ENCODE data around the gene TBCD.
A peak's percentile ranks its signal among the peaks of the same experiment; 100 is the strongest.

Gene TBCD

DNA sequence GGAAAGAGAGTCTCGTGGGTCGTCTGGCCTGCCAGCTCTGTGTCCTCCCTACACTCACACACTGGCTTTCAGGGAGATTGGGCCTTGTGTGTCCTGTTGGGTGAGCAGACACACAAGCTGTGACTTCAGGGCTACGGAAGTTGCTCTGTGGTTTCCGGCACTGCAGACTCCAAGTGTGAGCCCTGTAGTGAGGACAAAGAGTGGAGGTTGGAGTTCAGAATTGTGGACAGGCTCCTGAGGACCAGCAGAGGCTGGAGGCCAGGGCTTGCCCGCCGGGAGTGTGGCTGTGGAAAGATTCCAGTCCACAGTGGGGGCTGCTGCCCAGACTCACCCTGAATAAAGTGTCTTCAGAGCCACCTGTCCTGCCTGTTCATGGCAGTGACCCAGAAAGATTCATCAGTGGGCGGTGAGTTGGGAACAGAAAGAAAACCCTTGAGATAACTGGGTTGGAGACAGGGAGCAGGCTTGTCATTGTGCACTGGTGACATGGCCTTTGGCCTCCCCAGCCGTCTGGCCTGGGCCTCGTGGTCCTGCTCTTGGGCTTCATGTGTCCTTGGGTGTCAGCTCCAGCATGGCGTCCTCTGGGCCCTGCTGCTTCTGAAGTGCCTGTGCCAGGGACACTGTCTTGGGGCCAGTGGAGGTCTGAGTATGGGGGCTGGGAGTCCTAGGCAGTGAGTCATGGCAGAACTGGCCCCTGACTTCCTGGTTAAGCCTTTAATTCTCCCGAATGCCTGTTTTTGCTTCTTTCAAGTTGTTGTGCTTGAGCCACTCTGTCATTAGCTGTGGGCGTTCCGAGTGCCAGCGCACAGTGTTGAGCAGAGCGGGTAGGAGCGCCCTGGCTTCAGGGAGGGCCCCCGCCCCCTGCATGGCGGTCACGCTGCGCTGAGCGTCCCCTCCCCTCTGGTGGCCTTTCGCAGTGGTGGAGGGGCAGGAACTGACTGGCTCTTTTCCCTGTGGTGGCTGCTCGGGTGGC lies 107.9 kb downstream of the TBCD start:
- DNase-seq: peak in 1 of 2 donors; percentile 7

- no peak for DNase-seq
Observed at GRCh38 chr17:82860606-82861392, 108.9 kb downstream of the TBCD start.

- no peak for DNase-seq
Observed at GRCh38 chr17:82861393-82861775, 109.5 kb downstream of the TBCD start.

GRCh38 chr17:82862191-82862590 lies 110.3 kb downstream of the TBCD start:
- no peak for DNase-seq

DNA sequence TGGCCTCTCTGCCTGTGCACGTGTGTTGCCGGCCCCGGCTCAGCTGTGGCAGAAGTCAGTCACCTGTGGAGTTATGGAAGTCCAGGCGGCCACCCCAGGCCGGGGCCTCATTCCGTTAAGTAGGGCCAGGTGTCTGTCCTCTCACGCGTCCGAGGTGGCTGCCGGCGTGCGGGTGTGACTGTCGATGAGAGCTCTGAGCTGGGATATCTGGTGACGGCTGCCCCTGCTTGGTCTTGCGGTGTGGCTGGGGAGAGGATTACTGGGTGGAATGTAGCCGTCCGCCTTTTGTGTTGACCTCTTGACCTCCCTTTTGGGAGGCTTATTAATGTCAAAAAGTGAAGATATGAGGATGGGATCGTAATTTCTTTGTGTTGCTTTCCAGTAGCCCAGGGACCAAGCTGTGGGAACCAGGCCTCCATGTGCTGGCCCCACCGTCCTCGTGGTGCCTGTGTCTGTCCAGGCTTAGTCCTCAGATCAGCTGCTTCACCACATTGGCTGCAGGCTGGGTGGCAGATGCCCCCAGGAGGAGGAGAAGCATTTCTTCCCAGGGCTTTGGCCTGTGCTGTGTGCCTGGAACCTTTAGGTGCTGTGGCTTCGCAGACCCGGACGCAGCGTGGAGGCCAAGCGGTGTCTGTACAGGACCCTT lies 111.0 kb downstream of the TBCD start:
- no peak for DNase-seq

- no peak for DNase-seq
Observed at GRCh38 chr17:82863383-82863940, 111.6 kb downstream of the TBCD start.

DNA sequence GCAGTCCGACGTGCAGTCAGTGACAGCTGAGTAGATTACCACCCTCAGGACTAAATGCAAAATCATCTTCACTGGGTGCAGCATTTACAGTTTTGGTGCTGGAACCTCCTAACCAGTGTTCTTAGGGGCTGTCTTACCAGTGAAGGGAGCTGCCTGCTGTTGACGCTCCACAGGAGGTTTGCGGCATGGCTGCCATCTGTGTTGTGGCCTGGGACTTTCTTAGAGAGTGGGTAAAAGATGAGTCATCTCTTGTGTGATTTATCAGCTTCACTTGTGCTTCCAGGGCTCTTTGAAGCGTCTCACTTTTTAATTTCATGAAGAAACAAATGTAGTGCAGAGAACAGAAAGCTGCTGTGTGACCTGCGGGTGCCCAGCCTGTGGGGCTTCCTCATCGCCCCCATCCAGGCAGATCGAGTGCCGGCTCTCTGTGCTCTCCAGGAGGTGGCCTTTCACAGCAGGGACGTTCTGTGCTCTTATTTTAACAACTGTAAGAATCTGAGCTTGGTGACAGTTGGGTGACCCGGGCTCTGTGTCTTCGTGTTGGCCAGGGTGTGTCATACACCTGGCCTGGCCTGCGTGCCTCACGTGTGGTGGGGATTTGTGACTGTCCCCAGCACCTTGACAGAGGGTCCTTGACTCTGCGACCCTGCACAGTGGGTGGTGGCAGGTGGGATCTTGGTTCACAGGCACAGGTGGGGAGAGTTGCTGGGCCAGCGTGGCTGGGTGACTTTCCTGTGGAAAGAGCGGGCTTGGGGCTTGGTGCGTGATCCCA lies 112.3 kb downstream of the TBCD start:
- DNase-seq: peak in 1 of 2 donors; percentile 16

GRCh38 chr17:82864713-82865248 lies 112.9 kb downstream of the TBCD start:
- no peak for DNase-seq

GRCh38 chr17:82865274-82865673 lies 113.4 kb downstream of the TBCD start:
- DNase-seq: no peak

DNA sequence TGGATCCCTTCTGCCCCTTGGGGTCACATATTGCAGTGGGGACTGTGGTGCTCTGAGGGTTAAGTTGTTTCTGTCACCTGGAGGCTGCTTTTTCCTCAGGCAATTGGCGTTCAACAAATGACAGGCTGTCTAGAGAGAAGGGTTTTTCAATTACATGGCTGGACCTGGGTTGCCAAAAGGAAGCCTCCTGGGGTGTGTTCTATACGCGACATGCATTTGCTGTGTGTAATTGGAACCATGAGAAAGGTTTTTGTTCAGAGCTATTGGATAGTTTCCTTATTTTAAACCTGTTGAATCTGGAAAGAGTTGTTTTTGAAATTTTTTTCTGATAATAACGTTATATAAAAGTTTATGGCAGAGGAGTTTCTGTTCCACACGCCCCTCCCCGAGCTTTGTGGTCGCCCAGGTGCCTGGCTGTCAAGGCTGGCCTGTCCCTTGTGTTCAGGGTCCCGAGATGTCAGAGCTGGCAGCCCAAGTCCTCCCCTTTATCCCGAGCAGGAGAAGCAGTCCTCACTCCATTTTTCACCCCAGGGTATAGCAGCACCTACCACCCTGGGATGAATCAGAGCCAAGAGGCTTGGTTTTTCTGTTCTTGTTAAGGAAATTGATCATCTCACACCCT lies 114.0 kb downstream of the TBCD start:
- no peak for DNase-seq

- DNase-seq: no peak
Observed at GRCh38 chr17:82866590-82867191, 114.8 kb downstream of the TBCD start.

GRCh38 chr17:82867763-82868325 lies 116.0 kb downstream of the TBCD start:
- DNase-seq: no peak

DNA sequence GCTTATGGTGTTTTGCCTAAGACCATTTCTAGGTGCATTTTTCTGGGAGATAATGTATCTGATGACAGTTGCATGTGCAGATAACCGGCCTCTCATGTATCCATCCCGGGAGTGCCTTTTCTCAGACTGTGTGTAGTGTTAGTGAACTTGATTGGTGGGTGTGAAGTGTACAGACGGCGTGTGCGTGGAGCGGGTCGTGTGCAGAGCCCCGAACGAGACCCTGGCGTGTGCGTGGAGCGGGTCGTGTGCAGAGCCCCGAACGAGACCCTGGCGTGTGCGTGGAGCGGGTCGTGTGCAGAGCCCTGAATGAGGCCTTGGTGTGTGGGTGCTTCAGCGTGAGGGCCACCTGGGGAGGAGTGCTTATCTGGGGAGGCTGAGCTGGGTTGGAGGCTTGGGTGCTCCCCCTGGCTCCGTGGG lies 116.9 kb downstream of the TBCD start:
- no peak for DNase-seq

GRCh38 chr17:82869536-82869935 lies 117.7 kb downstream of the TBCD start:
- no peak for DNase-seq

GRCh38 chr17:82870091-82870491 lies 118.2 kb downstream of the TBCD start:
- DNase-seq: no peak

GRCh38 chr17:82870541-82870940 lies 118.7 kb downstream of the TBCD start:
- no peak for DNase-seq

GRCh38 chr17:82871056-82871775 lies 119.4 kb downstream of the TBCD start:
- DNase-seq: no peak

DNA sequence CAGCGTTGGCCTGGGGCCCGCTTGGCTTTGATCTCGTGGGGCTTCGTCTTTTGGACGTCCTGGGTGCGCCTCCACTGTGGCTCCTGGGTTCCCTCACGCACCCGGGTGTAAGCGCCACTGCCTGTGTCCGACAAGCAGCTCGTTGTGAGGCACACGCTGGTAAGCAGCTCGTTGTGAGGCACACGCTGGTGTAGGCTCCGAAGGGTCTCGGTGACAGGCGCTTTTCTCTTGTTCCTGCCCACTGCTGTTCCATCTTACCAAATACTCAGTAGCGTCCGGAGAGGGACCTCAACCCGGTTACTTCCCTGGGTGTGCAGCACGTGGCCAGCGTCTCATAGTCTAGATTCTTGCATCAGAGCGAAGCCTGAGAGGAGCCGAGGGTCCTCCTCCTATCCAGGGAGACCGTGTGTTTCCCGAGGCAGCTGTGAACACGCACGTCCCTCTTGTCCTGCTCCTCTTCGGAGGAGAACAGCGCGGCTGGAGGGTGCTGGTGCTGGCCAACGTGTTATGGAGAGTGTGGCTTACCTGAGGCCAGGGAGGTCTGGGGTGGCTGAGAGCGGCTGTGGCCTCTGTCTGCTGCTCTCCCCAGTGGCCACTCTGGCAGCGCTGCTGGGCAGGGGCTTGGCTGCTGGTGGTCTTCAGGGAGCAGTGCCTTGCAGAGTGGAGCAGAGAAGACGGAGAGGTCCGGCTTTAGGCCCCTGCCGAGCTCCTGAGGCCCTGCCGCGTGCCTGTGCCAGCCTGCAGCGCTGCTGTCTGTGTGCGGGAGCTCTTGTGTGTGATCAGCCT lies 120.1 kb downstream of the TBCD start:
- DNase-seq: no peak
